Putamen (tissue), 1 donor: ENCODE results near the gene GABPB2.

Experiments
- DNase-seq: peaks from one replicate; pipeline ENCODE4 v3.0.0-alpha.2; 2016; ENCODE audit warnings: low spot score

The GABPB2 gene

DNA sequence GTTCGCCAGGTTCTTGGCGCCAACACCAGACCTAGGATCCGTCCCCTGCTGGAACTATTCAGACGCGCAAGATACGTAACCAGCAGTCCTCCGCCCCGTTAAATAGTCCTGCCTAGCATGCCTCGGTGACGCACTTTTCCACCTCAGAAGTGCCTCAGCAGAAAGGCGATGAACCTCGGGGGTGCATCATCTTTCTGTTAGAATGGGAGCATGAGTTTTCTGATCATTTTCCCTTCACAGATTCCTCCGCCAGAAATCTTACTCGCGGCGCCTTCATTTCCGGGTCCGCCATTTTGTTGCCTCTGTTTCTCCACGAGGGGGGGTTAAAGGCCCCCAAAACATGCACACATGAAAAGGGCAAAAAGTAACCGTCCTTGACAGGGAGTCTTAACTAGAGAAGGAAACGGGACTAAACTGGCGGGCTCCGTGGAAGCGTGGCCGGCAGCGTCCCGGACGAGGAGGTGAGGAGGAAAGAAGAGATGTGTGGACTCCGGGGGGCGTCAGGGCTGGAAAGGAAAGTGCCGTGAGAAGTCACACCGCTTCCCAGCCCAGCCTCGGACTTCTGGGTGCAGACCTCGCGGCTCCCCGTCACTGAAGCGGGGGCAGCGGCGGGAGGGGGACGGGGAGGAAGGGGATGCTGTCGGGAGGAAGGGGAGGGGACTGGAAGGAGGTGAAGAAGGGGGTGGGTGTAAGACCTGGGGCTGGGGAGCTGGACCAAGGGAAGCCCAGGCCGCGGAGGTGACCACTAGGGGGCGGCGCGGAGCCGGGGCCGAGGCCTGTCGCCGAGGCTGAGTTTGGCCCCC, at the start of gene GABPB2:
Gene GABPB2, plus strand, starts transcription at position 288 of the 803 bp plus-strand sequence. CDS start 17,429 bp downstream, outside the sequence.
- DNase-seq, result peak; percentile 94

DNA sequence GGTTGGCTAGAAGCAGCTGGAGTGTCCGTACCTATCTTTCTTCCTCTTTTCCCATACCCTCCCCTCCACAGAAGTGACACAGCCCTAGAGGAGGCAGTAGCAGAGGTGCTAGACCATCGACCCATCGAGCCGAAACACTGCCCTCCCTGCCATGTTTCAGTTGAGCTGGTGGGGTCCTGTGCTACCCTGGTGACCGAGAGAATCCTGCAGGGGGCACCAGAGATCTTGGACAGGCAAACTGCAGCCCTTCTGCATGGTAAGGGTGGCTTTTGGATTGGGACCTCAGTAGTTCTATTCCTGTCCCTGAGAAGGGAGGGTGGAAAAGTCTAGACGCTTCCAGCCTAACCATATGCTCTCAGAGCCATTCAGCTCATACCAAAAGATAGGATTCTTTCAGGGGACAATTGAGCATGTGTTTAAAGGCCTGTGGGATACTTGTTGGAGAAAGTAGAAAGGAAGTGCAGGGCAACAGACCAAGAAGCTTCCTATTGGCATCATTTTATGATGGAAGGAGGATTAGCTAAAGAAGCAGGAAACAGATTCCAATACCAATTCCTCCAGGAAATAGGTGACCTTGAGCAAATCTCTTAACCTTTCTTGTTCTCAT, 45.9 kb upstream of the GABPB2 start:
- peak; percentile 74 for DNase-seq

DNA sequence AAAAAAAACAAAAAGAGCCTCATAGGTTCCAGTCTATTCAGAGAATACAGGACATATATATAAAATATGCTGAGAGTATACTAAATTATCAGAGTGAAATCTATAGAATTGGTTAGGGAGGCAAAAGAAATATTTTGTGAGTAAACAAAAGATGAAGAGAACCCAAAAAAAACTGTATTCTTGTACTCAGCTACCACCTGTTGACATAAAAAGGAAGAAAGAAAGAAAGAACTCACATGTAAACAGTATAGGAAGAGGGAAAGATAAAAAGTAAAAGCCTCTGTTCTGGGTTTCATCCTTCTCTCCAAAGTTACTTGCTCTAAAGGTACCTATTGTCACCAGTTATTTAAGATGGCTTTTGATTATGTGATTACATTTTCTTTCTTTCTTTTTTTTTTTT, 44.1 kb upstream of the GABPB2 start:
- DNase-seq, result no peak

- no peak for DNase-seq
Observed at GRCh38 chr1:151032164-151032563, 38.4 kb upstream of the GABPB2 start.

- DNase-seq, result no peak
Observed at GRCh38 chr1:151035167-151035566, 35.4 kb upstream of the GABPB2 start.

- no peak for DNase-seq
Observed at GRCh38 chr1:151036356-151036755, 34.2 kb upstream of the GABPB2 start, which contains the start of gene BNIPL. TSS of gene BNIPL (plus strand) at chr1:151036586. CDS start at chr1:151036726, 140 bp downstream.

- DNase-seq, result no peak
Observed at GRCh38 chr1:151037032-151037431, 33.5 kb upstream of the GABPB2 start.

- no peak for DNase-seq
Observed at GRCh38 chr1:151039521-151039920, 31.0 kb upstream of the GABPB2 start.

- DNase-seq, result no peak
Observed at GRCh38 chr1:151043163-151043562, 27.4 kb upstream of the GABPB2 start.

GRCh38 chr1:151047591-151047924, 23.0 kb upstream of the GABPB2 start, which contains the start of gene C1orf56:
TSS of gene C1orf56 (plus strand) at chr1:151047751. CDS start at chr1:151047848, 97 bp downstream.
- peak; percentile 77 for DNase-seq

- peak; percentile 42 for DNase-seq
Observed at GRCh38 chr1:151047925-151048644, 22.5 kb upstream of the GABPB2 start.

DNA sequence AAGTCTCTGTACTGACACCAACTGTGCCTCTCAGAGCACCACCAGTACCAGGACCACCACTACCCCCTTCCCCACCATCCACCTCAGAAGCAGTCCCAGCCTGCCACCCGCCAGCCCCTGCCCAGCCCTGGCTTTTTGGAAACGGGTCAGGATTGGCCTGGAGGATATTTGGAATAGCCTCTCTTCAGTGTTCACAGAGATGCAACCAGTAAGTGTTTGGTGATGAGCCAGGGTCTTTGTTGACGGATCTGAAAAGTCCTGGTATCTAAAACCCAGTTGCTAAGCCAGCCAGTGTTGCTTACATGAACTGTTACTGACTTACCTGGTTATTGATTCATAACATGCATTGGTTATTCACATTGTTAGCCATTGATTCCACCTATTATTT, 21.9 kb upstream of the GABPB2 start:
- DNase-seq, result no peak

DNA sequence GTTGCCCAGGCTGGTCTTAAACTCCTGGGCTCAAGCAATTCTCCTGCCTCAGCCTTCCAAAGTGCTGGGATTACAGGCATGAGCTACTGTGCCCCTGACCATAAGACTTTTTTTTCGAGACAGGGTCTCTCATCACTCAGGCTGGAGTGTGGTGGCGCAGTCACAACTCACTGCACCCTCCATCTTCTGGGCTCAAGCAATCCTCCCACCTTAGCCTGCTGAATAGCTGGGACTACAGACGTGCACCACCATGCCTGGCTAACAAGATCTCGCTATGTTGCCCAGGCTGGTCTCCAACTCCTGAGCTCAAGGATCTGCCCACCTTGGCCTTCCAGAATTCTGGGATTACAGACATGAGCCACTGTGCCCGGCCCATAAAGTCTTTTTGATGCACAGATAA, 21.1 kb upstream of the GABPB2 start:
- no peak for DNase-seq

DNA sequence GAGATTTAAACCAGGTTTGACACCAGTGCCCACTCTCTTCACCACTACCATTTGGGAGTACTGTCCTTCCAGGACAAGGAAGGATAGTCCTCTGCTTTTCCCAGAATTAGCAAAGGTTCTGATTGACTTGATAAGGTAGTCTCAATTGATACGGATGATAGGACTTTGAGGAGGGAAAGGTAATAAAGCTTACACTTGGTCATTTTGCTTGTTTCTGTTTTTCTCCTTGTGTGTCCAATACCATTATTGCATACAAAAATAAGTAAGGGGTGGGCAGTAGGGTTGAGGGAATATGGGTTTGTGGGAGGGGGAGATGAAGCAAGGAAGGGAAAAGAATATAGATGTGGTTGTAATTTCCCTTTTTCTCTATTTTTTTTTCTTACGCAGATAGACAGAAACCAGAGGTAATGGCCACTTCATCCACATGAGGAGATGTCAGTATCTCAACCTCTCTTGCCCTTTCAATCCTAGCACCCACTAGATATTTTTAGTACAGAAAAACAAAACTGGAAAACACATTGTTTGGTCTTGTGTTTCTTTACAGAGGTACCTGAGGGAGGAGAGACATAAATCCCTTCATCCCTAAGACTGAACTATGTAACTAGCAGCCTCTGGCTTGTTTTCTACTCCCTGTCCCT, 20.4 kb upstream of the GABPB2 start:
- no peak for DNase-seq

GRCh38 chr1:151051356-151052009, 19.1 kb upstream of the GABPB2 start:
- DNase-seq, result no peak

DNA sequence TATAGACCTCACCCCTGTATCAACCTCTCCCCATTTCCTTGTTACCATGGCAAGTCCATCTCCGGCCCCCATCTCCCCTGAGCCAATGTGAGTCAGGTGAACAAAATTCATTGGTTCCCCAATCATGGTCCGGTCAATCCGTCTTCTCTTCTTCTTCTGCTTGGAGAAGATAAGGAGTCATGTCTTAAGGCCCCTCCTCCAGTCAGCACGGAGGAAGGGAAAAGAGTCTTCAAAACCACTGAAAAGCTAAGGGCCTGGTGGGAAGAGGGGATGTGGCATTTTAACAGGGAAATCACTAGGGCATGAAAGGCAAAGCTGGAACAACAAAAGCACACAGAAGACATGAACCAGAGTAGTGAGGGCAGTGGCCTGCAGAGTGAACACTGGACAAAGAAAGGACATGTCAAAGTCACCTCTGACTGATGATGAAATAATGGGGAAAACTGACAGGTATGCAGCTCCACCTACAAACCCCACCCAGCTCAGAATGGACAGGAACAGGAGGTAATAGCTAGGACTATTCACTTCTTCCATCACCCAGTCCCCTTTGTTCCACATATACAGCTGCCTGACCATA, 15.5 kb upstream of the GABPB2 start:
- DNase-seq, result no peak

DNA sequence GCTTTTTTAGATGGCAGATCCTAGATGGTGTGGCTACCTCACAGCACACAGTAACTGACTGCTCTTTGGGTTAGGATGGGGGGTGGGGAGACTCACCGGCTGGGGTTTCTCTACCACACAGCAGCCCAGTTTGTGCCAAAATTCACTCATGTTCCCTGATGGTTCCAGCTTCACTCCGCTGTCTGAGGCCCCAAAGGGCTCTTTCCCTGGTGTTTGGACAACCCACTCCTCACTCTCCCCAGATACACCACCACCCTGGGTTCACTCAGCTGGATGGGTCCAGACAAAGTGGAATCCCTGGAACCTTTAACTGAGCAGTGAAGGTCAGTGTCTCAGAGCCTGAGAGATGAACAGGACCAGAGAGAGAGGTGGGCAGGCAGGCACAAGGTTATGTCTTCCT, 15.0 kb upstream of the GABPB2 start:
- no peak for DNase-seq

- DNase-seq, result no peak
Observed at GRCh38 chr1:151056149-151056548, 14.4 kb upstream of the GABPB2 start.

DNA sequence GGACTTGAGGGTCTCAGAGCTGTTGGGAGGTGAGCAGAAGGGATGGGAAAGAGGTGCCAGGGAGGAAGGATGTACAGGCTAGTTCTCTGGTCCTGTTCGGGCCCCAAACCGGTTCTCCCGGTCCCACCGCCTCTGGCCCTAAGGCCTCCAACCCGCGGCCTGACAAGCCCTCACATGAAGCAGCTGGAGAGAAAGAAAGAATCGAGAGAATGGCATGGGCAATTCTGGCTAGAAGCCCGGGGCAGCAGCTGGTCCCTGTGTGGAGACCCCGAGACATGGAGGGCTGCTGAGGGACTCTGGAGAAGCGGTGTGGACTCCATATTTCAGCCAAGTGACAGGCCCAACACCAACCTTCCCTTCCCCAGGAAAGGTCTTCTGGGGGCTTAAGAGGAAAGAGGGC, 11.9 kb upstream of the GABPB2 start:
- no peak for DNase-seq

DNA sequence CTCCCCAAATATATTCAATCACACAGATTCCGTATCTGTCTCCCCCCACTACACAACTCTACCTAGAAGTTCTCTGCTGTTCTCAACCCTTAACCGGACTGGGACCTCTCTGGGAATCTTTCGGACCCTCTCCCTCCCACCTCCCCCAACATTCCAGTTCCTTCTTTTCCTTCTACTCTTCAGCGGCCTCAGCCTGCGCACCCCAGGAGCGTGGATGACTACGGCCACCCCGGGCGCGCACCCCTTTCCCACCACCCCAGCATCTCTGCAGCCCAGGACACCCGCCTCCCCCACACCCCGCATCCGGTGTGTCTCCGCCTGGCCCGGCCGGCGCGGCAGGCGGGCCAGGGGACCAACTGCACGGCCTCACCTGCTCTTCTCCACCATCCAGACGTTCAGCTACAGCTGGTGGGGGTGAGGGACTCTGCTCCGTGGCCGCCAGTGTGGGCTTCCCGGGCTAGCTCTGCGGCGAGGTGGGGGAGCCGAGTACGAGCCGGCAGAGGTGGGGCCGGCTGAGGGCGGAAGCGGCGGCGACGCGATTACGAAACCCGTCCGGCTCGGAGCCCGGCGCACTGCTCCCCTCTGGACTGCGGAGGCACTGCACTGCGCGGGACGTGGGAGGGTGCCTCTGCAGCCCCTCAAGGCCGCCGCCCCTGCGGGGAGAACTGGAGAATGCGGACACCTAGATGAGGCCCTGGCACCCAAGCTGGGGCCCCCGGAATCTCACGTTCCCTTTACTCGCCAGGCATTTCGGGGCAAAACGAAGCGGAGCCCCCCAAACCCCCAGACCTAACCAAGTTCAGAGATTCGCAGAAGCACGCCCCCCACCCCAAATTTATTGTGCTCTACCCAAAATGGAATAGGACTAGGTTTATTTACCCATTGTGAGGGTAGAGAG, 11.2 kb upstream of the GABPB2 start, which contains the start of gene CDC42SE1:
Gene CDC42SE1, minus strand, starts transcription at position 514 of the 898 bp plus-strand sequence. CDS start 3,892 bp downstream, outside the sequence.
- DNase-seq, result peak; percentile 79
